ENCODE measurements around the gene HIBCH.
"Not testable (repeated sequence)": the region's sequence is repeated elsewhere in the genome, so short reads cannot be mapped to it uniquely, and the experiment has no call there.

Gene HIBCH

DNA sequence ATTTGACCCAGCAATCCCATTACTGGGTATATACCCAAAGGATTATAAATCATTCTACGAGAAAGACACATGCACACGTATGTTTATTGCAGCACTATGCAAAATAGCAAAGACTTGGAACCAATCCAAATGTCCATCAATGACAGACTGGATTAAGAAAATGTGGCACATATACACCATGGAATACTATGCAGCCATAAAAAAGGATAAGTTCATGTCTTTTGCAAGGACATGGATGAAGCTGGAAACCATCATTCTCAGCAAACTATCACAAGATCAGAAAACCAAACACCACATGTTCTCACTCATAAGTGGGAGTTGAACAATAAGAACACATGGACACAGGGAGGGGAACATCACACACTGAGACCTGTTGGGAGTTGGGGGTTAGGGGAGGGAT, 96.9 kb downstream of the HIBCH start:
- H3K4me1 ChIP-seq (ENCODE audit: control insufficient read depth in 1 of 2, insufficient read depth in 2 of 2, low read length in 2 of 2); H3K9me3 ChIP-seq (ENCODE audit: control insufficient read depth in 1 of 2, low read length in 2 of 2); H3K4me3 ChIP-seq (ENCODE audit: low read depth in 1 of 2, low read length in 2 of 2); H3K27ac ChIP-seq (ENCODE audit: low read length); H3K27me3 ChIP-seq (ENCODE audit: low read depth, low read length): not testable (repeated sequence)
- H3K36me3 ChIP-seq (ENCODE audit: control insufficient read depth in 1 of 2, insufficient read depth in 2 of 2, low read length in 2 of 2), result peaks cover 8 to 27% of the 10 kb centered on the region in 2 donors

DNA sequence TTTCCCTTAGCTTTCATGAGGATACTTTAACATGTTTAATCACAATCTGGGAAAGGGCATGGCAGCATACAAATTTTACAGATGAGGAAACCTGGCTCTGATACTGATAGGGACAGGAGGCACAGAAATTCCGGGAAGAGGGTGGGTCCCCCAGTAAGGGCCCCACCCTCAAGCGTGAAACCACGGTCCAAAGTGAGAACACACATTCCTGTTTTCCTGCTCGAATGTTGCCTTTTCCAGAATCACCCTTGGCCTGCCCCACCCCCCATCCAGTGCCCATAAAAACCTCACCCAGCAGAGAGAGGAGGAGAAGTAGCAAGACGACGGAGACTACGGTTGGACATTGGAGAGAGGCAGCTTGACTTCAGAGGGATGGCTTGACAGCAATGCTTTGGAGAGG, 98.2 kb downstream of the HIBCH start:
- Histone ChIP-seq H3K27me3 (ENCODE audit: low read depth, low read length) (no peaks in the 10 kb centered on the region), H3K4me1 (ENCODE audit: control insufficient read depth in 1 of 2, insufficient read depth in 2 of 2, low read length in 2 of 2) (peaks cover 0 to 7% of the 10 kb centered on the region in 2 donors), H3K9me3 (ENCODE audit: control insufficient read depth in 1 of 2, low read length in 2 of 2) (peaks cover 0 to 8% of the 10 kb centered on the region in 2 donors), H3K36me3 (ENCODE audit: control insufficient read depth in 1 of 2, insufficient read depth in 2 of 2, low read length in 2 of 2) (peaks cover 8 to 27% of the 10 kb centered on the region in 2 donors), H3K4me3 (ENCODE audit: low read depth in 1 of 2, low read length in 2 of 2) (no peak overlapping the region), H3K27ac (ENCODE audit: low read length) (no peak overlapping the region)

DNA sequence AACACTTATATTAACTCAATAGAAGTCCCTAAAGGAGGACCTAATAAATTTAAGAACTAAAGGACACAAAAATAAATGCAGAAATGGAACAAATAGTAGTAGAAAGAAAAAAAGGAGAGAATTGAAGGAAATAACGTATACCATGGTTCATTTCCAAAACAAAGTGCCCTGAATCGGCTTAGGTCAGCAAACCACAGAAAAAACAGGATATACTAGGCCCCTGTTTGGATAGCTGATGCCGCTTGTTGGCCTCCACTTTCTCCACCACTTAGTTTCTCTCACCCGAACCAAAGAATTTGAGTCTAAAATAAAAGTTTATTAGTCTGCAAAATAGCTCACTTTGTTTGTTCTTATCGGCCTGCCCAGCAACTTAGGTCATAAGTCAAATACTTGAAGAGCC, 100.4 kb downstream of the HIBCH start:
- H3K27ac ChIP-seq (ENCODE audit: low read length), result no peak overlapping the region
- peaks cover 0 to 8% of the 10 kb centered on the region in 2 donors for H3K9me3 ChIP-seq (ENCODE audit: control insufficient read depth in 1 of 2, low read length in 2 of 2)
- H3K4me1 ChIP-seq (ENCODE audit: control insufficient read depth in 1 of 2, insufficient read depth in 2 of 2, low read length in 2 of 2), result peaks cover 0 to 28% of the 10 kb centered on the region in 2 donors
- no peaks in the 10 kb centered on the region for H3K27me3 ChIP-seq (ENCODE audit: low read depth, low read length)
- no peak overlapping the region for H3K4me3 ChIP-seq (ENCODE audit: low read depth in 1 of 2, low read length in 2 of 2)
- peaks cover 8 to 27% of the 10 kb centered on the region in 2 donors for H3K36me3 ChIP-seq (ENCODE audit: control insufficient read depth in 1 of 2, insufficient read depth in 2 of 2, low read length in 2 of 2)

DNA sequence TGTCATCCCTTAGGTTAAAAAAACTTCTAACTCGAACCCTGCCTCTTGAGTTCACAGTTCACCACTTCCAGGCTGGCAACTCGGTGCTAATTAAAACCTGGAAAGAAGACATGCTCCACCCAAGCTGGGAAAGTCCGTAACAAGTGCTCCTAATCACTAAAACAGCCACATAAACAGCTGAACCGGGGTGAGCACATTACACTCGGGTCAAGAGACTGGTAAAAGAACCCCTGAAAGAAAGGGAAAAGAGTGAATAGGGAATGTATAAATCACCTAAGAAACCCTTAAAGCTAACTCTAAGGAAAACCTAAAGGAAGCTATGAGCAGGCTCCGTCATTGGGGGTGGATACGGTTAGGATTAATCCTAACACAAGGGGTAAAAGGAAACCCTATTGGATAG, 102.0 kb downstream of the HIBCH start:
- no peaks in the 10 kb centered on the region for H3K9me3 ChIP-seq (ENCODE audit: control insufficient read depth in 1 of 2, low read length in 2 of 2)
- H3K36me3 ChIP-seq (ENCODE audit: control insufficient read depth in 1 of 2, insufficient read depth in 2 of 2, low read length in 2 of 2), result peaks cover 8 to 18% of the 10 kb centered on the region in 2 donors
- H3K27ac ChIP-seq (ENCODE audit: low read length), result no peak overlapping the region
- H3K4me3 ChIP-seq (ENCODE audit: low read depth in 1 of 2, low read length in 2 of 2), result no peak overlapping the region
- peaks cover 0 to 36% of the 10 kb centered on the region in 2 donors for H3K4me1 ChIP-seq (ENCODE audit: control insufficient read depth in 1 of 2, insufficient read depth in 2 of 2, low read length in 2 of 2)
- no peaks in the 10 kb centered on the region for H3K27me3 ChIP-seq (ENCODE audit: low read depth, low read length)

DNA sequence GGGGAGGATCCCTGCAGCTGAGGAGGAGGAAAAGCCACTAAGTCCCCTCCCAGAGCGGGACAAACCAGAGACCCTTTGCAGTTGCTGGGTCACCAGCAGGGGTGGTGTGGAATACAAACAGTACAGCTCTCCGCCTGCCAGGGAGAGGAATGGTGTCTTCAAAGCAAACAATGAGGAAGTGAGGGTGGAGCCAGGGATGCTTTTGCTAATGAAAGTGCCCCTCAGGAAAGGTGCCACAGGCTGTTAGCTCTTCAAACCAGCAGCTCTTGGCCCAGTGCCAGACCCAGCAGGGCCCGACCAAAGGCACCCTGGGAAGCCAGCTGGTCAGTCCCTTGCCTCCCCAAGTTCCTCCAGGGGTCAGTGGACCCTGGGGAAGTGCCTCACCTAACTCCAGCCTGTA, 102.8 kb downstream of the HIBCH start:
- peaks cover 8 to 18% of the 10 kb centered on the region in 2 donors for H3K36me3 ChIP-seq (ENCODE audit: control insufficient read depth in 1 of 2, insufficient read depth in 2 of 2, low read length in 2 of 2)
- peaks cover 0 to 36% of the 10 kb centered on the region in 2 donors for H3K4me1 ChIP-seq (ENCODE audit: control insufficient read depth in 1 of 2, insufficient read depth in 2 of 2, low read length in 2 of 2)
- H3K27ac ChIP-seq (ENCODE audit: low read length), result no peak overlapping the region
- no peaks in the 10 kb centered on the region for H3K9me3 ChIP-seq (ENCODE audit: control insufficient read depth in 1 of 2, low read length in 2 of 2)
- H3K4me3 ChIP-seq (ENCODE audit: low read depth in 1 of 2, low read length in 2 of 2), result no peak overlapping the region
- H3K27me3 ChIP-seq (ENCODE audit: low read depth, low read length), result no peaks in the 10 kb centered on the region

DNA sequence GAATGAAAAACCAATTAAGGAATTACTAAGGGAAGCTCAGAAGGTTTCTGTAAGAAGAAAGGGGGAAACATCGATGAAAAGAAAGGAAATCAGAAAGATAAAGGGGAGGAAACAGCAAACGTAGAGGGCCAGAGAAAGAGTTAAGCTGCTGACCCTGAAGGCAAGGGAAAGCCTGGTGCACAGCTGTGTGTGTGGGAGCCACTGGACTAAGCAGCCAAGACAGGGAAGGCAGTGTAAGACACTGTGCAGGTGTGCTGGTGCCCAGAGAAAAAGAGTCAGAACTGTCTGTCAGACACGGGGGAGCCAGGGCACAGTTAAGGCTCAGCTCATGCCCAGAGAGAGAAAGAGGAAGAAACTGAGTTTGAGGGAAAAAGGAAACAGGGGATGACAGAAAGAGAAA, 104.0 kb downstream of the HIBCH start:
- H3K9me3 ChIP-seq (ENCODE audit: control insufficient read depth in 1 of 2, low read length in 2 of 2), result no peaks in the 10 kb centered on the region
- H3K36me3 ChIP-seq (ENCODE audit: control insufficient read depth in 1 of 2, insufficient read depth in 2 of 2, low read length in 2 of 2), result peaks cover 8 to 18% of the 10 kb centered on the region in 2 donors
- no peak overlapping the region for H3K4me3 ChIP-seq (ENCODE audit: low read depth in 1 of 2, low read length in 2 of 2)
- no peak overlapping the region for H3K27ac ChIP-seq (ENCODE audit: low read length)
- peaks cover 0 to 36% of the 10 kb centered on the region in 2 donors for H3K4me1 ChIP-seq (ENCODE audit: control insufficient read depth in 1 of 2, insufficient read depth in 2 of 2, low read length in 2 of 2)
- no peaks in the 10 kb centered on the region for H3K27me3 ChIP-seq (ENCODE audit: low read depth, low read length)

DNA sequence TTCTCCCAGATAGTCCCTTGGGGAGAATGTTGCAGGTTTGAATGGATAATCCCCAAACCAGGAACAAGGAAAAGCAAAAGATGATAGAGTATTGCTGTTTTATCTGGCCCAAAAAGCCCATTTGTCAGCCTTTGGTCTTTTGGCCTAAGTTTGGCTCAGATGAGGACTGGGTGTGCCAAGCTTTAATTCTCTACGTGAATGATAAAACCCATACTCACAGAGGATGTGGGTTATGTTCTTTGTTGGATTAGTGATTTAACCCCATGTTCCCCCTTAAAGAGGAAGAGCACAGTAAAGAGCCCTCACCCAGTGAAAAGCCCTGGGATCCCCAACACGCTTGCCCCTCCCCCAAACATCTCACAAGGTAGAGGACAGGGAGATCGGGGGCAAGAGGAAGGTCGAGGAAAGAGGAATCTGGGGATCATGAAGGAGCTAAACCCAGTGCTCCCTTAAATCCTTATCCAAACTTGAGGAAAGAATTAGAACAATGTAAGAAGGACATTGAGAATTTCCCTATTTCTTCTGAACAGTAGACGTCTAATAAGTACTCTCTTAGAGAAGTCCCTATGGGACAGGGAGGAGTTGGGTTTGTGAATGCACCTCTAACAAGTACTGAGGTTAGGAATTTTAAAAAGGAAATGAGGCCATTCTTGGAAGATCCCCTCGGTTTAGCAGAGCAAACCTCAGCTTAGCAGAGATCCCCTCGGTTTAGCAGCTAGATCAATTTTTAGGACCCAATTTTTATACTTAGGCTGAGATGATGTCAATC, 105.0 kb downstream of the HIBCH start:
- Histone ChIP-seq H3K27ac (ENCODE audit: low read length) (peak overlapping the region; percentile 28), H3K9me3 (ENCODE audit: control insufficient read depth in 1 of 2, low read length in 2 of 2) (no peaks in the 10 kb centered on the region)

DNA sequence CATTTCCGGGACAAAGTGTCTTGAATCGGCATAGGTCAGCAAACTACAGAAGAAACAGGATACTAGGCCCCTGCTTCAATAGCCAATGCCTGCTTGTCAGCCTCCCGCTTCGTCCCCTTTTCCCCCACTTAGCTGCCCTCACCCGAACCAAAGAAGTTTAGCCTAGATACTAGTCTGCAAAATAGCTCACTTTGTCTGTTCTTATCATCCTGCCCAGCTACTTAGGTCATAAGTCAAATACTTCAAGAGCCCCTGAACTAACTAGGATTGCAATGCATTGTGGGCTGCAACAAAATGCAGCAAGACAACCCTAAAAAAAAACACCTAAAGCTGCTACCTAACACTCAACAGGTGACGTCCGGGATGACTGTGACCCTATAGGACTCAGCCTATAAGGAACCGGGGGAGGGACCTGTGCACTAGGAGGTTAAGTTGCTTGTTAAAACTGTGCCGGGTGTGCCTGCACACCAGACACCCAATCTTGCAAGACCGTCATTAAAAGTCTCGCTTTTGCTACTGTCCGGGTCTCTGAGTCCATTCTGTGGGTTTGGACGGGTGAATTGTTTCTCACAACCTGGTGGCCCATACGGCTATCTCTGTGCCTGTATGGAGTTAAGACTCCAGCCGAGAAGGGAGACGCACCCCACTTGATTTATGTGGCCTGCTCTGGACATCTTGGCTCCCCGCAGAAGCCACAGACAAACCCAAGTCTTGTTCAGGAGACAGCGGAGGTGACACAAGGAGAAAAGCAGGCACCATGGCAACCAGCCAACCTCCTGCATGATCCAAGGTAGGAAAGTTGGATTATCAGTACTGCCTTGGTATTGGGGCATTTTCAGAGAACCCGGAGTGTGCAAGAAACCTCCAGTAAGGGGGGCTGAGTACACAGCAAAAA, 105.9 kb downstream of the HIBCH start:
- H3K4me1 ChIP-seq (ENCODE audit: control insufficient read depth in 1 of 2, insufficient read depth in 2 of 2, low read length in 2 of 2), result peaks cover 0 to 36% of the 10 kb centered on the region in 2 donors
- H3K27ac ChIP-seq (ENCODE audit: low read length), result no peak overlapping the region
- H3K9me3 ChIP-seq (ENCODE audit: control insufficient read depth in 1 of 2, low read length in 2 of 2), result no peaks in the 10 kb centered on the region
- H3K4me3 ChIP-seq (ENCODE audit: low read depth in 1 of 2, low read length in 2 of 2), result no peak overlapping the region
- H3K36me3 ChIP-seq (ENCODE audit: control insufficient read depth in 1 of 2, insufficient read depth in 2 of 2, low read length in 2 of 2), result peaks cover 0 to 15% of the 10 kb centered on the region in 2 donors
- H3K27me3 ChIP-seq (ENCODE audit: low read depth, low read length), result no peaks in the 10 kb centered on the region

More for the DNA sequence above, 105.0 kb downstream of the HIBCH start:
- peaks cover 0 to 12% of the 10 kb centered on the region in 2 donors for H3K36me3 ChIP-seq (ENCODE audit: control insufficient read depth in 1 of 2, insufficient read depth in 2 of 2, low read length in 2 of 2)
- H3K27me3 ChIP-seq (ENCODE audit: low read depth, low read length), result no peaks in the 10 kb centered on the region
- H3K4me1 ChIP-seq (ENCODE audit: control insufficient read depth in 1 of 2, insufficient read depth in 2 of 2, low read length in 2 of 2), result peaks cover 0 to 36% of the 10 kb centered on the region in 2 donors
- H3K4me3 ChIP-seq (ENCODE audit: low read depth in 1 of 2, low read length in 2 of 2), result no peak overlapping the region

DNA sequence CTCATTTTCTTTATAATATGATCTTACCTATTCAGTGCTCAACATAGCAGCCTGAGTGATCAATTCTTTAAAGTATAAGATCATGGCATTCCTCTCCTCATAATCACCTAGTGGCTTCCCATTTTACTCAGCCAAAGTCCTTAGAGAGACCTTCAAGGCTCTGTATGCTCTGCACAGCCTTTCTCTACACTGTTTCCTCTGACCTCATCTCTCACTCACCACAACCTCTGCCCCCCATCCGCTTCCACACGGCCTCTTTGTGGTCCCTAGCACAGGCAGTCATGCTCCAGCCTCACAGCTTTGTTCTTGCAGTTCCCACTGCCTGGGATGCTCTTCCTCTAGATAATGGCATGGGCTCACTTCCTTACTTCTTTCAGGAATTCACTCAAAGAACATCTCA, 109.2 kb downstream of the HIBCH start:
- H3K27me3 ChIP-seq (ENCODE audit: low read depth, low read length), result no peaks in the 10 kb centered on the region

DNA sequence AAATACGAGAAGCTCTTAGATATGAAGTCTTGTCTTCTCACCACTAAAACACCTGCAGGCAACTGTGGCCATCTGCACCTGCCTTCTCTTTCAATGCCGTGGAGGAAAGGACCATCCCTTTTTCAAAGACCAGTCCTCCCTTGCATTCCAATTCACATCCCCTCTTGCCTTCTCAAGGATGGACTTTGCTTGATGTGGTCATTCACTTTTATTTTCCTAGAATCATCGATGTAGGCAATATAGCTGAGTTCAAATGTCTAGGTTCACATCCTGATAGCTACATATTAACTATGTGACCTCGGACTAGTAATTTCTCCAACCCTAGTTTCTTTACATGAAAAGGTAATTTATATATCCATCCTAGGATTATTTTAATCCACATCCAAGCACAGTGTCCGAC, 110.1 kb downstream of the HIBCH start:
- Histone ChIP-seq H3K36me3 (ENCODE audit: control insufficient read depth in 1 of 2, insufficient read depth in 2 of 2, low read length in 2 of 2) (peaks cover 0 to 10% of the 10 kb centered on the region in 2 donors), H3K9me3 (ENCODE audit: control insufficient read depth in 1 of 2, low read length in 2 of 2) (no peaks in the 10 kb centered on the region), H3K27me3 (ENCODE audit: low read depth, low read length) (no peaks in the 10 kb centered on the region), H3K4me3 (ENCODE audit: low read depth in 1 of 2, low read length in 2 of 2) (no peak overlapping the region), H3K27ac (ENCODE audit: low read length) (no peak overlapping the region), H3K4me1 (ENCODE audit: control insufficient read depth in 1 of 2, insufficient read depth in 2 of 2, low read length in 2 of 2) (peaks cover 0 to 16% of the 10 kb centered on the region in 2 donors)

More for the DNA sequence above, 109.2 kb downstream of the HIBCH start:
- H3K27ac ChIP-seq (ENCODE audit: low read length), result no peak overlapping the region
- H3K36me3 ChIP-seq (ENCODE audit: control insufficient read depth in 1 of 2, insufficient read depth in 2 of 2, low read length in 2 of 2), result peaks cover 0 to 10% of the 10 kb centered on the region in 2 donors
- H3K4me3 ChIP-seq (ENCODE audit: low read depth in 1 of 2, low read length in 2 of 2), result no peak overlapping the region
- H3K9me3 ChIP-seq (ENCODE audit: control insufficient read depth in 1 of 2, low read length in 2 of 2), result no peaks in the 10 kb centered on the region
- peaks cover 0 to 25% of the 10 kb centered on the region in 2 donors for H3K4me1 ChIP-seq (ENCODE audit: control insufficient read depth in 1 of 2, insufficient read depth in 2 of 2, low read length in 2 of 2)

DNA sequence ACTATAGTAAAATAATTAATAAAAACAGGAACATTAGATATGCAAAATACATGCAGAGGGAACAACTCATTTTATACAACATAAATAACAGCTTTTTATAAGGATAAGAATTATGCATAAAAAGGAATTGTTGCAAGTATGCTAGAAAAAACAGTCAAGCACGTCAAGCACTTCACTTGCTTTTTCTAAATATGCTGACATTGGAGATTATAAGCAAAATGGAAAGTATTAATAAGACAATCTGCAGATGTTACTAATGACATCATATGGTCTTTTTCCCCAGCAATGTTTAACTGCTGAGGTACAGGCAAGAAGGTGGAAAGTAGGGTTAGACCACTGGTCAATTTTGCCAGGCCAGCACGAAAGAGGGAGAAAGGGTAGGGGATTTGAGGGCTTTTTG, 111.7 kb downstream of the HIBCH start:
- H3K9me3 ChIP-seq (ENCODE audit: control insufficient read depth in 1 of 2, low read length in 2 of 2), result no peaks in the 10 kb centered on the region
- H3K27ac ChIP-seq (ENCODE audit: low read length), result no peak overlapping the region
- no peak overlapping the region for H3K4me3 ChIP-seq (ENCODE audit: low read depth in 1 of 2, low read length in 2 of 2)
- peaks cover 0 to 5% of the 10 kb centered on the region in 2 donors for H3K4me1 ChIP-seq (ENCODE audit: control insufficient read depth in 1 of 2, insufficient read depth in 2 of 2, low read length in 2 of 2)
- H3K27me3 ChIP-seq (ENCODE audit: low read depth, low read length), result no peaks in the 10 kb centered on the region
- H3K36me3 ChIP-seq (ENCODE audit: control insufficient read depth in 1 of 2, insufficient read depth in 2 of 2, low read length in 2 of 2), result peaks cover 0 to 15% of the 10 kb centered on the region in 2 donors

Measured in muscle layer of duodenum (tissue), 2 donors.